ENCODE measurements around the gene ARHGAP4. TPM values are rescaled to one million over a fixed set of nuclear protein-coding genes. Genes with fewer than 3 reads are reported as not detected.

ARHGAP4 gene
- total and polyA plus RNA-seq, 2 of the 4 experiments (the other 2 are of a cell fraction) = 0.18 to 0.72 TPM

DNA sequence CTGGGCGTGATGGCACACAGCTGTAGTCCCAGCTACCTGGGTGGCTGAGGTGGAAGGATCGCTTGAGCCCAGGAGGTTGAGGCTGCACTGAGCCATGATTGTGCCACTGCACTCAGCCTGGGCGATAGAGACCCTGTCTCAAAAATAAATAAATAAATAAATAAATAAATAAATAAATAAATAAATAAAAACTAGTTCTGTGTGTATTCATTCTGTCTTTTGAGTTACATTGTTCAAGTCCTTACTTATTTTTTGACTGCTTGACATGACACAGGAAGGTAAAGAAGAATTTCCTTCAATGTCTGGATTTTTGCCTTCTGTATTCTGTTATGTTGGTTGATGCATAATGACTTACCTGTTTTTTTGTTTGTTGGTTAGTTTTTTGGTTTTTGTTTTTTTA lies 11.0 kb upstream of the ARHGAP4 start:
- Histone ChIP-seq H4K8ac (ENCODE audit: low read depth in 2 of 2, low read length in 2 of 2) (no peak overlapping the region), H3K4me2 (ENCODE audit: low read depth, low read length) (no peak overlapping the region), H3K27me3 (ENCODE audit: control insufficient read depth, insufficient read depth, low read length) (peaks cover 3% of the 10 kb centered on the region; the same call in 1 of the 2 replicates), H2AFZ (replicated peaks; ENCODE audit: low read length, poor library complexity) (no peak overlapping the region), H3K4me3 (ENCODE audit: insufficient read depth, low read depth, low read length) (no peak overlapping the region), H4K91ac (ENCODE audit: insufficient read depth, low read depth, low read length) (no peak overlapping the region), H2BK120ac (ENCODE audit: low read depth, low read length) (no peak overlapping the region), H3K9ac (ENCODE audit: low read depth, low read length) (no peak overlapping the region), H3K23ac (ENCODE audit: low read depth, low read length) (no peak overlapping the region), H2BK5ac (ENCODE audit: low read depth, low read length, poor library complexity, severe bottlenecking) (no peak overlapping the region), H2BK15ac (ENCODE audit: low read depth, low read length) (no peak overlapping the region), H3K14ac (replicated peaks; ENCODE audit: low read depth, low read length) (no peak overlapping the region), H3K9me3 (ENCODE audit: control insufficient read depth, insufficient read depth, low read length) (no peaks in the 10 kb centered on the region), H3K27ac (ENCODE audit: insufficient read depth, low read length) (no peak overlapping the region), H4K5ac (ENCODE audit: low read depth, low read length) (no peak overlapping the region), H3K18ac (ENCODE audit: low read depth, low read length) (no peak overlapping the region), H3K9me1 (ENCODE audit: insufficient read depth, low read length) (no peaks in the 10 kb centered on the region), H2AK5ac (ENCODE audit: low read depth, low read length) (no peak overlapping the region), H2BK20ac (ENCODE audit: low read depth, low read length) (no peak overlapping the region), H3K36me3 (ENCODE audit: control insufficient read depth, insufficient read depth, low read length) (peaks cover 4% of the 10 kb centered on the region; the same call in 1 of the 2 replicates), H3K79me1 (ENCODE audit: low read depth in 1 of 2, low read length in 2 of 2) (peaks cover 4 to 9% of the 10 kb centered on the region in 2 experiments; a peak in 2 of 4 replicates), H3K56ac (ENCODE audit: extremely low read depth, insufficient read depth, low read length) (no peak overlapping the region), H3K4me1 (ENCODE audit: control insufficient read depth, insufficient read depth, low read length) (peaks cover 2% of the 10 kb centered on the region; the same call in 1 of the 2 replicates), H4K20me1 (ENCODE audit: insufficient read depth, low read length) (peaks cover 15% of the 10 kb centered on the region; the same call in 1 of the 2 replicates), H3K4ac (ENCODE audit: low read depth, low read length) (no peak overlapping the region), H2AK9ac (replicated peaks; ENCODE audit: low read depth, low read length, poor library complexity) (no peak overlapping the region)
- ChIA-PET CTCF (no interaction called here), POLR2A (ENCODE audit: unreplicated experiment) (no interaction called here)
- no TSS peak for BruUV-seq (replicated peaks)
- WGBS, 2 experiments (ENCODE audit: extremely low coverage in 2 of 2, insufficient read length in 1 of 2) = no CpG with 5 or more reads among the region's 3 CpGs
- no peak for DNase-seq
- TF ChIP-seq, protein P1, sequence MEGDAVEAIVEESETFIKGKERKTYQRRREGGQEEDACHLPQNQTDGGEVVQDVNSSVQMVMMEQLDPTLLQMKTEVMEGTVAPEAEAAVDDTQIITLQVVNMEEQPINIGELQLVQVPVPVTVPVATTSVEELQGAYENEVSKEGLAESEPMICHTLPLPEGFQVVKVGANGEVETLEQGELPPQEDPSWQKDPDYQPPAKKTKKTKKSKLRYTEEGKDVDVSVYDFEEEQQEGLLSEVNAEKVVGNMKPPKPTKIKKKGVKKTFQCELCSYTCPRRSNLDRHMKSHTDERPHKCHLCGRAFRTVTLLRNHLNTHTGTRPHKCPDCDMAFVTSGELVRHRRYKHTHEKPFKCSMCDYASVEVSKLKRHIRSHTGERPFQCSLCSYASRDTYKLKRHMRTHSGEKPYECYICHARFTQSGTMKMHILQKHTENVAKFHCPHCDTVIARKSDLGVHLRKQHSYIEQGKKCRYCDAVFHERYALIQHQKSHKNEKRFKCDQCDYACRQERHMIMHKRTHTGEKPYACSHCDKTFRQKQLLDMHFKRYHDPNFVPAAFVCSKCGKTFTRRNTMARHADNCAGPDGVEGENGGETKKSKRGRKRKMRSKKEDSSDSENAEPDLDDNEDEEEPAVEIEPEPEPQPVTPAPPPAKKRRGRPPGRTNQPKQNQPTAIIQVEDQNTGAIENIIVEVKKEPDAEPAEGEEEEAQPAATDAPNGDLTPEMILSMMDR (conservative IDR thresholded peaks at IDR 0.05; ENCODE audit: low read depth, low read length) = no peak
- TF ChIP-seq BHLHE40 (IDR thresholded peaks at IDR 0.05; ENCODE audit: low read depth, low read length) = no peak
- TF ChIP-seq FOS (IDR thresholded peaks at IDR 0.05; ENCODE audit: low read depth, low read length) = no peak
- no peak for TF ChIP-seq POLR2A (IDR thresholded peaks at IDR 0.05; ENCODE audit: low read depth, low read length)
- no peak for TF ChIP-seq SMC3 (IDR thresholded peaks at IDR 0.05; ENCODE audit: low read depth, low read length)
- no peak for TF ChIP-seq RFX5 (IDR thresholded peaks at IDR 0.05; ENCODE audit: low read depth, low read length)
- TF ChIP-seq MAFK (IDR thresholded peaks at IDR 0.05; ENCODE audit: low read depth, low read length) = no peak
- no peak for TF ChIP-seq RCOR1 (IDR thresholded peaks at IDR 0.05; ENCODE audit: insufficient replicate concordance, low read length)
- TF ChIP-seq, protein P2, sequence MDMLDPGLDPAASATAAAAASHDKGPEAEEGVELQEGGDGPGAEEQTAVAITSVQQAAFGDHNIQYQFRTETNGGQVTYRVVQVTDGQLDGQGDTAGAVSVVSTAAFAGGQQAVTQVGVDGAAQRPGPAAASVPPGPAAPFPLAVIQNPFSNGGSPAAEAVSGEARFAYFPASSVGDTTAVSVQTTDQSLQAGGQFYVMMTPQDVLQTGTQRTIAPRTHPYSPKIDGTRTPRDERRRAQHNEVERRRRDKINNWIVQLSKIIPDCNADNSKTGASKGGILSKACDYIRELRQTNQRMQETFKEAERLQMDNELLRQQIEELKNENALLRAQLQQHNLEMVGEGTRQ (IDR thresholded peaks at IDR 0.05; ENCODE audit: low read depth, low read length) = no peak
- TF ChIP-seq CHD1 (IDR thresholded peaks at IDR 0.05; ENCODE audit: low read depth, low read length) = no peak
- no peak for TF ChIP-seq CEBPB (IDR thresholded peaks at IDR 0.05; ENCODE audit: low read depth, low read length)
- TF ChIP-seq RAD21 (IDR thresholded peaks at IDR 0.05; ENCODE audit: low read length) = no peak
- TF ChIP-seq NFE2L2 (IDR thresholded peaks at IDR 0.05; ENCODE audit: low read depth, low read length) = no peak
- TF ChIP-seq, protein P3, sequence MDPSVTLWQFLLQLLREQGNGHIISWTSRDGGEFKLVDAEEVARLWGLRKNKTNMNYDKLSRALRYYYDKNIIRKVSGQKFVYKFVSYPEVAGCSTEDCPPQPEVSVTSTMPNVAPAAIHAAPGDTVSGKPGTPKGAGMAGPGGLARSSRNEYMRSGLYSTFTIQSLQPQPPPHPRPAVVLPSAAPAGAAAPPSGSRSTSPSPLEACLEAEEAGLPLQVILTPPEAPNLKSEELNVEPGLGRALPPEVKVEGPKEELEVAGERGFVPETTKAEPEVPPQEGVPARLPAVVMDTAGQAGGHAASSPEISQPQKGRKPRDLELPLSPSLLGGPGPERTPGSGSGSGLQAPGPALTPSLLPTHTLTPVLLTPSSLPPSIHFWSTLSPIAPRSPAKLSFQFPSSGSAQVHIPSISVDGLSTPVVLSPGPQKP (IDR thresholded peaks at IDR 0.05; ENCODE audit: borderline replicate concordance, low read depth, low read length) = no peak
- no peak for TF ChIP-seq MXI1 (IDR thresholded peaks at IDR 0.05; ENCODE audit: borderline replicate concordance, low read depth, low read length)
- no peak for TF ChIP-seq MAZ (IDR thresholded peaks at IDR 0.05; ENCODE audit: borderline replicate concordance, low read depth, low read length)
- intact Hi-C loops (cut with micrococcal nuclease) (no loop called here), in situ Hi-C loops (cut with MboI; ENCODE audit: low sequenced_read_pairs) (no loop called here), dilution Hi-C loops (cut with HindIII; ENCODE audit: low sequenced_read_pairs, unreplicated experiment) (no loop called here)
- ATAC-seq (ENCODE audit: low read depth) = no peak

Measured in IMR-90 (cell line).